Panc1 (cell line): ENCODE measurements around the gene CEP170. TPM values are rescaled to one million over a fixed set of nuclear protein-coding genes. Genes with fewer than 3 reads are reported as not detected.

ENCODE experiments used
- ATAC-seq: fragments of 200-7000 bp; cut with Tn5 transposase; 2 replicates; pipeline ENCODE4 v1.9.1; 2020; ENCODE audit warnings: mild to moderate bottlenecking, moderate library complexity
- BruUV-seq: library from RNA; stranded (reverse); fragments of 400-500 nt; replicated peaks from 2 replicates; lab custom pipeline; 2021; lab: Mats Ljungman, UMichigan
- CTCF ChIA-PET: fragments of 300-600 bp; sonication (Branson Sonifier 250); formaldehyde crosslinking; loops from one replicate; lab custom pipeline; 2022; ENCODE audit warnings: antibody characterized with exemption; lab: Charles Lee
- POLR2A ChIA-PET: fragments of 300-600 bp; sonication (Branson Sonifier 250); formaldehyde crosslinking; loops from one replicate; lab custom pipeline; 2022; ENCODE audit warnings: antibody characterized with exemption; lab: Charles Lee
- DNase-seq: peaks from one replicate; pipeline ENCODE4 v3.0.0-alpha.2; 2010; ENCODE audit warnings: low read depth, low spot score
- H3K27ac ChIP-seq: 2 replicates; pipeline ENCODE4 v1.5.1; 2011; ENCODE audit warnings: mild to moderate bottlenecking, low read length, inconsistent platforms
- H3K27me3 ChIP-seq: fragments of 200-500 bp; sonication (Bioruptor generic); 2 replicates; pipeline ENCODE4 v1.6.0; 2014; ENCODE audit warnings: low read length, inconsistent platforms; ENCODE audit not compliant: control insufficient read depth, insufficient read depth
- H3K36me3 ChIP-seq: fragments of 200-500 bp; sonication (Bioruptor generic); 2 replicates; pipeline ENCODE4 v1.5.1; 2014; ENCODE audit warnings: inconsistent platforms, mild to moderate bottlenecking, low read length, moderate library complexity; ENCODE audit not compliant: control insufficient read depth, insufficient read depth
- H3K4me1 ChIP-seq: 2 replicates; pipeline ENCODE4 v1.5.1; 2011; ENCODE audit warnings: inconsistent platforms, mild to moderate bottlenecking, low read length, moderate library complexity; ENCODE audit not compliant: control insufficient read depth, insufficient read depth
- H3K4me3 ChIP-seq, 2 experiments: 2 replicates each; pipeline ENCODE4 v1.5.1; 2011 to 2012; ENCODE audit warnings: low read depth in 2 of 2, low read length in 2 of 2, mild to moderate bottlenecking in 2 of 2, inconsistent platforms in 1 of 2, moderate library complexity in 1 of 2
- H3K9me3 ChIP-seq: fragments of 200-500 bp; sonication (Bioruptor generic); 2 replicates; pipeline ENCODE4 v1.5.1; 2014; ENCODE audit warnings: low read depth, mild to moderate bottlenecking, inconsistent platforms, low read length, moderate library complexity; ENCODE audit not compliant: control insufficient read depth, insufficient read depth
- CTCF ChIP-seq: fragments of 450-650 bp; IDR thresholded peaks from 2 replicates; pipeline ENCODE4 v1.5.1; 2017; ENCODE audit warnings: mild to moderate bottlenecking
- POLR2AphosphoS5 ChIP-seq: IDR thresholded peaks from 2 replicates; pipeline ENCODE4 v1.6.1; 2012; ENCODE audit warnings: mild to moderate bottlenecking, low read depth, low read length, moderate library complexity
- REST ChIP-seq, 2 experiments: IDR thresholded peaks; 2 replicates each; pipeline ENCODE4 v1.6.1; 2011 to 2012; ENCODE audit warnings: low read depth in 2 of 2, control low read depth in 1 of 2, low read length in 1 of 2, mild to moderate bottlenecking in 1 of 2, moderate library complexity in 1 of 2; ENCODE audit not compliant: insufficient read depth in 1 of 2
- SIN3A ChIP-seq: IDR thresholded peaks from 2 replicates; pipeline ENCODE4 v1.6.1; 2012; ENCODE audit warnings: low read depth, mild to moderate bottlenecking, low read length, moderate library complexity, borderline replicate concordance; ENCODE audit not compliant: insufficient read depth
- TCF7L2 ChIP-seq: IDR thresholded peaks from 2 replicates; pipeline ENCODE4 v1.6.1; 2011; ENCODE audit warnings: mild to moderate bottlenecking, low read depth, low read length, inconsistent platforms
- in situ Hi-C: cut with HindIII; loops from 2 replicates; pipeline ENCODE4 v1.10.0; 2016; ENCODE audit warnings: low sequenced_read_pairs, low pct_unique_long_range_greater_than_20kb
- intact Hi-C: fragments of 100-400 bp; cut with micrococcal nuclease; formaldehyde crosslinking; loops from one replicate; pipeline ENCODE4 v1.10.0; 2022; ENCODE audit not compliant: unreplicated experiment
- total RNA-seq: library from RNA; stranded (reverse); gene quantifications from one replicate; pipeline ENCODE4 v1.2.1, GENCODE V29; 2021; ENCODE audit not compliant: unreplicated experiment

CEP170 gene
- total RNA-seq, 1 experiment from 2014 or later, result 89.3 TPM

GRCh38 chr1:243299069-243299468 is 44.0 kb upstream of the CEP170 start:
- POLR2A ChIA-PET, result no interaction called here
- intact Hi-C loops (no loop called here), in situ Hi-C loops (no loop called here)
- Histone ChIP-seq H3K4me1 (no peaks in the 10 kb centered on the region), H3K36me3 (no peaks in the 10 kb centered on the region), H3K9me3 (no peaks in the 10 kb centered on the region), H3K4me3 (no peak overlapping the region), H3K27ac (no peak overlapping the region), H3K27me3 (no peaks in the 10 kb centered on the region)
- TF ChIP-seq CTCF, result no peak
- TF ChIP-seq POLR2AphosphoS5, result no peak
- no peak for TF ChIP-seq REST (IDR thresholded peaks at IDR 0.05; ENCODE audit: insufficient read depth in 1 of 2, low read depth in 2 of 2, low read length in 1 of 2)
- TF ChIP-seq SIN3A, result no peak
- TF ChIP-seq TCF7L2, result no peak
- ATAC-seq (no peak), DNase-seq (no peak)
- CTCF ChIA-PET, result no interaction called here
- no TSS peak for BruUV-seq

- ChIA-PET CTCF (interaction anchor here (0.6 kb wide), 1 partner anchor 29 kb away, joined by 6 read pairs; no protein-coding TSS in a partner anchor), POLR2A (no interaction called here)
- in situ Hi-C loops, result no loop called here
- H3K36me3 ChIP-seq, result no peaks in the 10 kb centered on the region
- H3K4me3 ChIP-seq, result no peak overlapping the region
- H3K27me3 ChIP-seq, result no peaks in the 10 kb centered on the region
- DNase-seq (no peak), ATAC-seq (no peak)
- intact Hi-C loops, result no loop called here
- no peak for TF ChIP-seq REST (IDR thresholded peaks at IDR 0.05; ENCODE audit: insufficient read depth in 1 of 2, low read depth in 2 of 2, low read length in 1 of 2)
- H3K27ac ChIP-seq, result no peak overlapping the region
- H3K4me1 ChIP-seq, result no peaks in the 10 kb centered on the region
- H3K9me3 ChIP-seq, result no peaks in the 10 kb centered on the region
- no TSS peak for BruUV-seq
Observed at GRCh38 chr1:243294723-243295121, 39.6 kb upstream of the CEP170 start.
